ENCODE results near the gene RGR.
A peak's percentile ranks its signal among the peaks of the same experiment; 100 is the strongest.
"Not testable (repeated sequence)": the region's sequence is repeated elsewhere in the genome, so short reads cannot be mapped to it uniquely, and the experiment has no call there.

Gene RGR

GRCh38 chr10:84258034-84258695 lies 13.3 kb downstream of the RGR start:
- DNase-seq (ENCODE audit: low spot score), result no peak

DNA sequence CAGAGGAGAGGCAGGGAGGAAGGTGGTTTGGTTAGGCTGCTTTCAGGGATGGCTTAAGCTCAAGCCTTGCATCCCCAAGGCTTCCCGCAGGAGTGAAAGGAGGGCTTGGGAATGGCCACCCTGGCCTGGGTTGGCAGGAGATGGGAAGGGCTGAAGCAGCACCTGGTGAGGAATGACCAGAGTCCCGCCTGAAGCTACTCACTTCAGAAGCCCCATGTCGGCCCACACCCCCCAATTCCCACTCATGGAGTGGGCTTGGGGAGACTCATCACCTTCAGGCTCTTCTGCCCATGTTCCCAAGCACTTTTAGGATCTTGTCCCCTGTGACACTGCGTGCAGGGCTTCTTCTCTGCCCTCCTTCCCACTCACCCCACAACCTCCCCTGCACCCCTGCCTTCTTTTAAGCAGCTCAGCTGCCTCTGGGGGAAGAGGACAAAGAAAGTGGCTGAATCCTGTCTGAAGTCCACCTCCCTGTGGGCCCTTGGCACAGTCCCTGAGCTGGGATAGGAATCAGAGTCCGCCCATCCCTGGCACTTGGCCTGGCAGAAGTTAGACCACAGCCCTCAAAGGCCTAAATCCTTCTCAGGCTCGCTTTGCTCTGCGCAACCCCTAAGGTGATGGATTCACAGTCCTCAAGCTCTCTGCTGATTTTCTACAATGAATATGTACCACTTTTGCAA lies 16.5 kb downstream of the RGR start:
- DNase-seq (ENCODE audit: low spot score), result no peak

DNA sequence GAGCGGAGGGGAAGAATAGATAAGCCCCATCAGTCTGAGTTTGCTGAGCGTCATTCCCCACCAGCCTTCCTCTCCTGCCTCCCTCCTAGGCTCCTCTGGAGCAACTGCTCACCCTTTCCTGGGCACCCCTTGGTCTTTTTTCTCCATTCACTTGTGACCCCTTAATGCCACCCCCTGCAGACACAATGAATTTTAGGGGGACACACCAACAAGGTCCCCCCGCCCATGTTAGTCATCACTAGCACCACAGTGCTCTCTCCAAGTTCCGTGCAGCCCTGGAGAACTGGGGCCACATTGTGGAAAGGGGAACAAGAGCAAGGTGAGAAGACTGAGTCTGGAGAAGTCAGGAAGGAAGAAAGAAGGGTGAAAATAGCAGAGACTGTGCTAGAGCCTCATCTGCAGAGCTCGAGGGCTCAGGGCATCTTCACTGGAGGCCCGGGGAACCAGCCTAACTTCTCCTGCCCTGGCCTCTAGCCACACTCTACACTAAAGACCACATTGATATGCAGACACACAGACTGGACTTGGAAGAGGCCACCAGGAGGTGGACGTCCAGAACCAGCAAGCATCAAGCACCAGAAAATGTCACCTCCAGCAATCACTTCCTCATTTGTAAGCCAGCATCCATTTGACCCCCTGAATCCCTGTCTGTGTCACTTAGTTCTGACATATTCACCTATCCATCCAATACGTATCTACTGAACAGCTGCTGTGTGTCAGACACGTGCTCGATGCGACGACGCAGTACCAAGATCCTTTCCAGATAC lies 17.5 kb downstream of the RGR start:
- DNase-seq (ENCODE audit: low spot score), result no peak

GRCh38 chr10:84263716-84264115 lies 18.9 kb downstream of the RGR start:
- no peak for DNase-seq (ENCODE audit: low spot score)

GRCh38 chr10:84264611-84265141 lies 19.8 kb downstream of the RGR start:
- peak; percentile 88 for DNase-seq (ENCODE audit: low spot score)

- no peak for DNase-seq (ENCODE audit: low spot score)
Measured at GRCh38 chr10:84265418-84265817, 20.6 kb downstream of the RGR start.

- DNase-seq (ENCODE audit: low spot score), result peak; percentile 67
Measured at GRCh38 chr10:84267503-84268126, 22.8 kb downstream of the RGR start.

DNA sequence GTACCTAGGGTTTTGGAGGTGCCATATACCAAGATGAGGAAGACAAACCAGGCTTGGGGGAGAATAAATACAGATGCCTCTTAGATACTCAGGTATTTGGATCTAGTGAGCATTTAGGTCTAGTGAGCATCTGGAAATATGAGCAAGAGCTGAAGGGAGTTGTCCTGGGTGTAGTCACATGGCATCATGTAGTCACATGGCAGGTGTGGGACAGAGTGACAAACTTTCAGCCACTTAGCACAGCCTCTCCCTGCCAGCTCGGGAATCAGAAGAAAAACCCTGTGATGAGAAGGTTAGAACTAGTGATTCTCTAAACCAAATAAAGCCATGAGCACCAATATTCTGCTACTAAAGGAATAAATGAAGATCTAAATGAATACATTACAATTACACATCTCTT lies 24.3 kb downstream of the RGR start:
- no peak for DNase-seq (ENCODE audit: low spot score)

GRCh38 chr10:84269773-84270172 lies 24.9 kb downstream of the RGR start:
- no peak for DNase-seq (ENCODE audit: low spot score)

GRCh38 chr10:84270708-84271107 lies 25.9 kb downstream of the RGR start:
- no peak for DNase-seq (ENCODE audit: low spot score)

- not testable (repeated sequence) for DNase-seq (ENCODE audit: low spot score)
Measured at GRCh38 chr10:84279876-84280475, 35.1 kb downstream of the RGR start.

GRCh38 chr10:84286695-84287094 lies 41.8 kb downstream of the RGR start:
- DNase-seq (ENCODE audit: low spot score), result no peak

DNA sequence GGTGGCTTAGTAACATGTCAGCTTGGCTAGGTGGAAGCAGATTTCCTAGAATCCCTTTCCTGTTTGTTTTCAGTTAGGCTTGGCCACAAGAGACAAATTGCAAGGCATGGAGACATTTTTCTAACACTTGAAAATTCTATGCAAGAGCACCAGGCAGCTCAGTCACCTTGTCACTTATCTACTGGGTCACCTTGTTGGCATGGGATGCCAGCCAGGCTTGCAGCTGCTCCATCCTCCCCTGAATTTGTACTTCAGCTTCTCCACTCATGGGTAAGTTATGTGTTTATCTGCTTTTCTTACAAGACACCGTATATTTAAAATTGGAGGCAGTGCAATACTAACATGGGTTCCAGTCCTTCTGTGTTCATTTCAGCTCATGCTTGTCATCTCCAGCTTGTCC lies 43.3 kb downstream of the RGR start:
- DNase-seq (ENCODE audit: low spot score), result no peak

GRCh38 chr10:84289521-84290200 lies 44.8 kb downstream of the RGR start:
- DNase-seq (ENCODE audit: low spot score), result no peak

DNA sequence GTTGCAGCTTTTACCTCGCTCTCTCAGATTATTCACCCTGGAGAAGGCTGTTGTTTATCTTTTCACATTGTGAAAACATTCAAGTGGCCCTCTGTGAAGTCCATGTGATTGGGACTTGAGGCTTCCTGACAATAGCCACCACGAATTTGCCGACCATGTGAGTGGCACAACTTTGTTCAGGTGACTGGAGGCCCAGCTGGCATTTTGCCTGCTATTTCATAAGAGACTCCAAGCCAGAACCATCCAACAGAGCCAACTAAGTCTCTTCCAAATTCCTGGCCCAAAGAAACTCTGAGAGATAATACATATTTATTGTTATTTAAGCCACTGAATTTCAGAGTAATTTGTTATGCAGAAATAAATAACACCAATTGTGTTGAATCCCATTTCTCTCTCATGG lies 45.4 kb downstream of the RGR start:
- DNase-seq (ENCODE audit: low spot score), result no peak

GRCh38 chr10:84291384-84291783 lies 46.5 kb downstream of the RGR start:
- DNase-seq (ENCODE audit: low spot score), result peak; percentile 85

GRCh38 chr10:84292502-84292901 lies 47.6 kb downstream of the RGR start:
- DNase-seq (ENCODE audit: low spot score), result no peak

- no peak for DNase-seq (ENCODE audit: low spot score)
Measured at GRCh38 chr10:84293171-84293570, 48.3 kb downstream of the RGR start.

GRCh38 chr10:84293574-84294016 lies 48.7 kb downstream of the RGR start:
- DNase-seq (ENCODE audit: low spot score), result no peak

DNA sequence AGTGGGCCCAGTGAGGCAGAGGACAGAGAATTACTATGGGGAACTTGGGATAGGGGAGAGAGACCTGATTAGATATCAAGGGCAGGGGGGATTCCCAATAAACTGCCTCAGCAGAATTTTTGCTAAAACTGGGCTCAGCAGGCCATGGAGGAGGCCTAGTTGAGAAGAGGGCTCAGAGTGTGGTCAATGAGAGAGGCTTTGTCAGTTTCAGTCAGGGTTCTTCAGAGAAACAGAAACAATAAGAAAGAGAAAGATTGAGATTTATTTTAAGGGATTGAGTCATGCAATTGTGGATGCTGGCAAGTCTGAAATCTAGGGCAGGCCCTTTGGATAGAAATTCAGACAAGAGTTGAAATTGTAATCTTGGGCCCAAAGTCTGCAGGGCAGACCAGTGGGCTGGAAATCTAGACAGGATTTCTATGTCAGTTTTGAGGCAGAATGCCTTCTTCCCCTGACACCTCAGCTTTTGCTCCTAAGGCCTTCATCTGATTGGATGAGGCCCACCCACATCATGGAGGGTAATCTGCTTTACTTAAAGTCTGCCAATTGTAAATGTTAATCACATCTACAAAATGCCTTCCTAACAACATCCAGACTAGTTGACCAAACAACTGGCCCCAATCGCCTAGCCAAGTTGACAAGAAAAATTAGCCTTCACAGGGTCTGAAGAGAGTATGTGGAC lies 50.1 kb downstream of the RGR start:
- DNase-seq (ENCODE audit: low spot score), result no peak
